Peyer's patch (tissue), 4 donors: Measurements from ENCODE around the gene KLHL6.

Source experiments
- CTCF ChIP-seq, 6 experiments: fragments of 450-650 bp in 4 of 6; fragments of 200-600 bp in 2 of 6; sonication (generic) in 1 of 6; IDR thresholded peaks; one replicate each; pipeline ENCODE4 v1.5.1; 2017 to 2019; ENCODE audit warnings: antibody characterized with exemption in 6 of 6, mild to moderate bottlenecking in 3 of 6, moderate library complexity in 1 of 6
- POLR2A ChIP-seq, 2 donors: fragments of 450-650 bp; IDR thresholded peaks; one replicate each; pipeline ENCODE4 v1.5.1; 2017; ENCODE audit warnings: antibody characterized with exemption in 2 of 2, mild to moderate bottlenecking in 2 of 2, moderate library complexity in 2 of 2

- TF ChIP-seq CTCF (IDR thresholded peaks at IDR 0.05) (no peak), POLR2A (IDR thresholded peaks at IDR 0.05) (no peak)
These were observed 116.8 kb downstream of the KLHL6 start for GRCh38 chr3:183438735-183439134.
